Measurements from ENCODE around the gene LPAR3.

The LPAR3 gene

GRCh38 chr1:84855691-84856630 lies 37.0 kb downstream of the LPAR3 start:
- no peak for DNase-seq

DNA sequence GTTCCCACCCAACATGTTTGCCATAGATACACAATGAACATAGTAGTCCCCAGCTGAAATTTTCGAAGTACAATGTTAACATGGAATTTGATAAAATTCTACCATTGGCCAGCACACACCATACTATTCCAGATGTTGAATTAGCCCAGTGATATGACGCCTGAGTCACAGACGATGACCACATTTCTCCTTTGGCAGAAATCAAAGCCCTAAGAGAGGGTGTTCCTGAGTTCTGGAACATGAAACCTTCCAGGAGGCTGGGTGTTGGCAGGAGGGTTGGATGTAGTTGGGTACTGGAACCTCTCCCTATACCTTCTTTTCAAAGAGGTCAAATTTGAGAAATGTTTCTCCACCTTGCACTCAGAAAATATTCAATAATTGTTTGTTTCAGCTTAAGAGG lies 37.8 kb downstream of the LPAR3 start:
- DNase-seq: no peak

DNA sequence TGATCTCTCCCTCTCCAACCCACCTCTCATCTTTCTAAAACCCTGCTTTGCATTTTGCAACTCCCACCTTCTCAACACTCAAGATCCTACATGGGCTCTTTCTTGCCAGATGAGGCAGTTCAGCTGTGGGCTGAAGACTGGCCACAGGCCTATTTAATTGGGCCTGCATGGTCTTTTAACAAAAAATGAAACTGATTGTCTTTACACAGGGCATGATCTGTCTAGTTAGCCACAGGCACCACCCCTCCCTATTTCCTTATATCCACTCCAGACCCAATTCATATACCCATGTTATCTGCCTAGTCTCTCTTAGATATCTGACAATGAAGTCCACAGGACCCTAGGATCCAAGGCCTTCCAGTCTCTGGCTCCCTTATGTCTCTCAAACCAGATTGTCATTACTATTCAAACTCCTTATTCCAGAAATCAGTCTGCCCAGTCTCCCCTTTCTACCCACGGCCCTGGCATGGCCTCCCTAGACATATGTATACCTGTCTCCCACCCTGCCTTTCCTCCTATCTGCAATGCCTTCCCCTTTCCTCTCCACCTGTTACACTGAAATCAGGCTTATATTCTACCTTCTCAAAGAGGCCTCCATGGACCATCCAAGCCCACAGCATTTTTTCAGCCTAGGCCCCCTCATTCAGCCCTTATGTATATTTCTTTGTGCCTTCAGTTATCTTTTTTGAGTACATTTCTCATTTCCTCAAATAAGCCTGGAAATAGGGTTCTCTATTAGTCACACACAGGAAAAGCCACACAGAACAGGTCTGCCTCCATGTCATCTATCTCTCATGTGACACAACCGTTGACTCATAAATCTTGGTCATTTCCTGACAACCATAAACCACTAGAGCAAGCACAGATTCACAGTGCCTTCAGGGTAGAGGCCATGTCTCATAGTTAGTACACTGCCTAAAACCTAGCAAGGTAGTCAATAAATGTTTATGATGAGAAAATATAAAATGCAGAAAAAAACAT lies 39.0 kb downstream of the LPAR3 start:
- DNase-seq: no peak

GRCh38 chr1:84851839-84852238 lies 41.2 kb downstream of the LPAR3 start:
- DNase-seq: no peak

- no peak for DNase-seq
Observed at GRCh38 chr1:84849357-84849975, 43.5 kb downstream of the LPAR3 start.

- DNase-seq: peak; percentile 91
Observed at GRCh38 chr1:84847253-84848250, 45.5 kb downstream of the LPAR3 start.

- DNase-seq: peak; percentile 2
Observed at GRCh38 chr1:84846387-84846786, 46.6 kb downstream of the LPAR3 start.

- peak; percentile 83 for DNase-seq
Observed at GRCh38 chr1:84845357-84845756, 47.6 kb downstream of the LPAR3 start.

DNA sequence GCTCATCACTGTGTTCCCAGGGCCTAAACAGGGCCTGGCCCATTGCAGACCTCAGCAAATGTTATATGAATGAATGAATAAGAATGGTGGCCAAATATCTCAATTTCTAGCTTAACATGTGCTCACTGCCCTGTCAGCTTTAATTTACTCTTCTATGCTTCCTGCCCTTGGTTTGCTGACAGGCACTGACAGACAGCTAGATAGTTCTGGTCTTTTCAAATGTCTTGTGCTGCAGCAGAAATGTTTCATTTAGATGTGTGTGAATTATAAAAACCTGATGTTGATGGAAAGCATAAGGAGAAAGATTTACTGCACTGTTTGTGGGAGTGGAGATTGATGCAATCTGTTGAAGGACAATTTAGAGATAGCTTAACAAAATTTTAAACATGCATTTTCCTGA lies 48.9 kb downstream of the LPAR3 start:
- no peak for DNase-seq

DNA sequence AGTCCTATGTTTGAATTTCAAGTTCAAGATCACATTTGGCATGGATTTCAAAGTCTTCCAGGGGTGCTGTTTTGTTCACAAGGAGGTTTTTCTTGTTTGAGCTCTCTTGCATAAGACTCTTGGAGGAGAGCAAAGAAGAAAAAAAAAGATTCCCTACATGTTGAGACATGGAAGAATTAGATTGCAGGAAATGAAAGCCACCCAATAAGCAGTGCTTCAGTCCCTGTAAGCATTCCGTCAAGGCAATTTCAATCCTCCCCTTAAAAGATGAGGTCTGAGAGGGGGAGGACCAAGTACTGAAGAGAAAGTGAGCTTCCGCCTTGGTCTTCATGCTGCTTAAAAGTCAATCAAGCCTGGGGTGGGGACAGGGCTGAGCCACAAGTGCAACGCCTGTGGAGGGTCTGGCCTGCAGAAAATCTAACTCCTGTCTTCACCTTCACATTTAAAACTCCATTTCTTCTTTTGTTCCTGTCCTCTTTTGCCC lies 50.2 kb downstream of the LPAR3 start:
- DNase-seq: no peak

GRCh38 chr1:84841971-84842370 lies 51.0 kb downstream of the LPAR3 start:
- DNase-seq: no peak

GRCh38 chr1:84840346-84840745 lies 52.7 kb downstream of the LPAR3 start:
- no peak for DNase-seq

DNA sequence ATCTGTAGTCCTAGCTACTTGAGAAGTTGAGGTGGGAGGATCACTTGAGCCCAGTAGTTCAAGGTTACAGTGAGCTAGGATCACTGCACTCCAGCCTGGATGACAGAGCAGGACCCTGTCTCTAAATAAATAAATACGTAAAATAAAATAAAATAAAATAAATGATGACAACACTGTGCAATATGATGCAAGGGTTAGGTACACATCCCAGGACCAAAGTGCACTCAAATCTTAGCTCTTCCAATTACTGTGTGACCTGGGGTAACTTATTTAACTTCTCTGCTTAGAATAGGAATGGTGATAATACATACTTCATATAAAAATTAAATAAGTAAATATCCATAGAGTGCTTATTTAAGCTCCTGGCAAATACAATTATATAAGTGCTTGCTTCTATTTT lies 53.5 kb downstream of the LPAR3 start:
- no peak for DNase-seq

DNA sequence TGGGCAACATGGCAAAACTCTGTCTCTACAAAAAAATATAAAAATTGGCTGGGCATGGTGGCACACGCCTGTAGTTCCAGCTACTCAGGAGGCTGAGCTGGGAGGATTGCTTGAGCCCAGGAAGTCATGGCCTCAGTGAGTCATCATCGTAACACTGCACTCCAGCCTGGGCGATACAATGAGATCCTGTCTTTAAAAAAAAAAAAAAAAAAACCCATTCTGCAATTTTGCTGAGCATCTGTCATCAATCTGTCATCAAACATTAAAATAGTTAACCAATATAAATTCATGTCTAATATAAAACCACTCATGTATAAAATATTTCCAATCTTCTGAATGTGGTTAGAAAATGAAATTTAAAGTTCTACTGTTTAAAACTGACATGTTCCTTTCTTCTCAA lies 56.9 kb downstream of the LPAR3 start:
- DNase-seq: no peak

DNA sequence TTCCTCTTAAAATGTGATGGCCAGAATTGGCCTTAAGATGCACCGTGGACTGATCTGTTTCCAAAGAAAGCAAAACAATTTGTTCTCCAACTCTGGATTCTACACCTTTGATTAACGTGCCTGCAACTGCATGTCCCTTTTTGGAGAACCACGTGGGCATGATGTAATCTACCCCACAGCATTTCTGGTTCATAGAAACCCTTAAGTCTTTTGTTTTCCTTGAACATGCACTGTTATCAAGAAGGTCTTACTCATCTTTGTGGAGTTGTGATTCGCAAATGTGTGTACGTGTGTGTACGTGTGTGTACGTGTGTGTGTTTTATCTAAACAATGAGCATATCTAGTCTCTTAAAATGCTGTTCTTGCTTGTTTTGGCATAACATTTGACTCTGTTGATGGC lies 57.8 kb downstream of the LPAR3 start:
- DNase-seq: no peak

DNA sequence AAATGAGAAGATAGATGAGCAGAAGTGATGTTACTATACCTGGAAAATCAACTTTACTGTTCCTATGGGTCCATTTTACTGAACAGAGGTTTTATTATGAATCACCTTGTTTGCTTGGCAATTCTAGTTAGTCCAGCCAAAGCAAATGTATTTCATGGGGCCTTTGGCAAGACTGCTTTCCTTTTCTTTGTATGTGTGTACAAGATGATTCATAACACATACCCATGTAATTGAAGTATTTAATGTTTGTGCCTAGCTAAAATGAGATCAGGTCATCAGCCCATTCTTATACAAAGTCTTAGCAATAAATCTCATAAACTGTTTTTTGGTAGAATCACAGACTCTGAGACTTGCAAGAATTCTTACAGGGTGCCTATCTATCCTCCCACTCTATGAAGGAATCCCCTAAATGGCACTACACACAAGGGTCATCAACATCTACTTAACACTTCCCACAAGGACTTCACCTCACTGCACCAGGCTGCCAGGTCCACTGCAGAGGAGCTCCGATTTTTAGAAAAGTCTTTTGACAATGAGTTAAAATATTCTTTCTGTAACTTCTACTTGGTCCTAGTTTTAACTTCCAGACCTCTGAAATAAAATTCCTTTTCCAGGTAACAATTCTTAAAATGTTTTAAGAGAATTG lies 58.5 kb downstream of the LPAR3 start:
- DNase-seq: peak; percentile 42

- DNase-seq: peak; percentile 41
Observed at GRCh38 chr1:84833194-84833593, 59.8 kb downstream of the LPAR3 start.

GRCh38 chr1:84830136-84830535 lies 62.9 kb downstream of the LPAR3 start:
- DNase-seq: peak; percentile 77

- DNase-seq: no peak
Observed at GRCh38 chr1:84827976-84828375, 65.0 kb downstream of the LPAR3 start.

- no peak for DNase-seq
Observed at GRCh38 chr1:84827555-84827954, 65.5 kb downstream of the LPAR3 start.

DNA sequence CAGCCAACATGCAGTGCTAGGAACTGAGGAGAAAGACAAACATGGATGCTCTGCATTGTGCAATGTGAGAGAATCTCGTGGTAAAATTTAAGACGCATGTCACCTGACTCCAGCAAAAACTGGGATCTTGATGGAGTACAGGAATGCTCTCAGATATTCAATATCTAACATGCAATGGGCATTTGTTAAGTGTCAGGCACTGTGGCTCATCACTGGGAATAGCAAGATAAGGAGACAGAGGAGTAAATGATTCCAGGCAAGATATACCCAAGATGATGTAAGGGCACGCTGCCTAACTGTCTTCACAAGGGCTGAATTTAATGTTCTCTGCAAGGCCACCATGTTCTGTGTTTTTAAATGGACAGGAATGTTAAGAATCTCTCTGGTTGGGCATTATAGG lies 67.8 kb downstream of the LPAR3 start:
- DNase-seq: no peak
